Activated CD4-positive, CD25-positive, alpha-beta regulatory T cell treated with anti-CD3 and anti-CD28 coated beads, Interleukin-2, amount 50 U/mL, for 24 hours (primary cell): Measurements from ENCODE around the gene TPRG1L.
"Not testable (repeated sequence)": the region's sequence is repeated elsewhere in the genome, so short reads cannot be mapped to it uniquely, and the experiment has no call there.

Experiments used
- ATAC-seq, 2 donors: fragments of 150-1000 bp; cut with Tn5 transposase; one replicate each; pipeline ENCODE4 v1.10.0; 2021; ENCODE audit warnings: mild to moderate bottlenecking in 1 of 2, moderate library complexity in 1 of 2

TPRG1L gene

GRCh38 chr1:3624200-3625136 is at the start of gene TPRG1L:
Gene TPRG1L, plus strand, starts transcription at chr1:3625015. Its CDS starts 58 bp downstream, at chr1:3625073.
- ATAC-seq, result peak; percentile 94

GRCh38 chr1:3575515-3575914 is 49.3 kb upstream of the TPRG1L start:
- ATAC-seq, result not testable (repeated sequence)

GRCh38 chr1:3575993-3576392 is 48.8 kb upstream of the TPRG1L start:
- no peak for ATAC-seq

- no peak for ATAC-seq
These were observed 47.5 kb upstream of the TPRG1L start for GRCh38 chr1:3577300-3577699.

GRCh38 chr1:3577711-3578432 is 46.9 kb upstream of the TPRG1L start:
- no peak for ATAC-seq

GRCh38 chr1:3578433-3578805 is 46.4 kb upstream of the TPRG1L start:
- no peak for ATAC-seq

GRCh38 chr1:3578906-3579305 is 45.9 kb upstream of the TPRG1L start:
- ATAC-seq, result no peak

GRCh38 chr1:3579626-3580025 is 45.2 kb upstream of the TPRG1L start:
- no peak for ATAC-seq

GRCh38 chr1:3580231-3580630 is 44.6 kb upstream of the TPRG1L start:
- no peak for ATAC-seq

GRCh38 chr1:3581296-3582036 is 43.3 kb upstream of the TPRG1L start:
- ATAC-seq, result no peak

GRCh38 chr1:3583751-3584150 is 41.1 kb upstream of the TPRG1L start:
- not testable (repeated sequence) for ATAC-seq

GRCh38 chr1:3584915-3585314 is 39.9 kb upstream of the TPRG1L start:
- ATAC-seq, result peak in 1 of 2 donors; percentile 45

- not testable (repeated sequence) for ATAC-seq
These were observed 39.4 kb upstream of the TPRG1L start for GRCh38 chr1:3585353-3585868.

GRCh38 chr1:3585940-3586568 is 38.8 kb upstream of the TPRG1L start:
- ATAC-seq, result no peak

GRCh38 chr1:3586986-3587759 is 37.6 kb upstream of the TPRG1L start:
- no peak for ATAC-seq

- ATAC-seq, result no peak
These were observed 36.4 kb upstream of the TPRG1L start for GRCh38 chr1:3588395-3588794.

GRCh38 chr1:3590139-3590763 is 34.6 kb upstream of the TPRG1L start:
- ATAC-seq, result no peak

- ATAC-seq, result no peak
These were observed 33.6 kb upstream of the TPRG1L start for GRCh38 chr1:3590951-3591865.

GRCh38 chr1:3593334-3593733 is 31.5 kb upstream of the TPRG1L start:
- ATAC-seq, result no peak

- no peak for ATAC-seq
These were observed 31.1 kb upstream of the TPRG1L start for GRCh38 chr1:3593745-3594144.
